Activated CD8-positive, alpha-beta T cell treated with anti-CD3 and anti-CD28 coated beads, Interleukin-2, amount 10 ng/mL, durations not matched to agents 7 days and 5 days (primary cell): Measurements from ENCODE around the gene TRUB2. TPM values are rescaled to one million over a fixed set of nuclear protein-coding genes. Genes with fewer than 3 reads are reported as not detected.

Experiments used
- ATAC-seq: fragments of 150-1000 bp; cut with Tn5 transposase; one replicate; pipeline ENCODE4 v1.10.0; 2021; ENCODE audit warnings: moderate library complexity
- CTCF ChIA-PET: fragments of 350-600 bp; sonication (Branson Sonifier 250); formaldehyde crosslinking; loops from one replicate; lab custom pipeline; 2021; ENCODE audit warnings: antibody characterized with exemption; lab: Charles Lee
- POLR2A ChIA-PET: fragments of 350-600 bp; sonication (Branson Sonifier 250); formaldehyde crosslinking; loops from one replicate; lab custom pipeline; 2021; ENCODE audit warnings: antibody characterized with exemption; lab: Charles Lee
- DNase-seq: peaks from one replicate; pipeline ENCODE4 v3.0.0-alpha.2; 2020
- H3K27ac Mint-ChIP-seq: one replicate; pipeline ENCODE4 v1.8.0; 2021; ENCODE audit warnings: mild to moderate bottlenecking, mixed read lengths
- H3K27me3 Mint-ChIP-seq: one replicate; pipeline ENCODE4 v1.8.0; 2021; ENCODE audit warnings: low read depth, mixed read lengths
- H3K36me3 Mint-ChIP-seq: one replicate; pipeline ENCODE4 v1.8.0; 2021; ENCODE audit warnings: low read depth, mixed read lengths
- H3K4me1 Mint-ChIP-seq: one replicate; pipeline ENCODE4 v1.8.0; 2021; ENCODE audit warnings: low read depth, mixed read lengths
- H3K4me3 Mint-ChIP-seq: one replicate; pipeline ENCODE4 v1.8.0; 2021; ENCODE audit warnings: mild to moderate bottlenecking, mixed read lengths
- H3K9me3 Mint-ChIP-seq: one replicate; pipeline ENCODE4 v1.8.0; 2022; ENCODE audit warnings: mixed read lengths; ENCODE audit not compliant: insufficient read depth
- total RNA-seq, 2 experiments: library from RNA; stranded (reverse); gene quantifications; one replicate each; pipeline ENCODE4 v1.2.3, GENCODE V29; 2021

TRUB2 gene
- total RNA-seq, 2 experiments from 2014 or later = 25.5 to 27.7 TPM

DNA sequence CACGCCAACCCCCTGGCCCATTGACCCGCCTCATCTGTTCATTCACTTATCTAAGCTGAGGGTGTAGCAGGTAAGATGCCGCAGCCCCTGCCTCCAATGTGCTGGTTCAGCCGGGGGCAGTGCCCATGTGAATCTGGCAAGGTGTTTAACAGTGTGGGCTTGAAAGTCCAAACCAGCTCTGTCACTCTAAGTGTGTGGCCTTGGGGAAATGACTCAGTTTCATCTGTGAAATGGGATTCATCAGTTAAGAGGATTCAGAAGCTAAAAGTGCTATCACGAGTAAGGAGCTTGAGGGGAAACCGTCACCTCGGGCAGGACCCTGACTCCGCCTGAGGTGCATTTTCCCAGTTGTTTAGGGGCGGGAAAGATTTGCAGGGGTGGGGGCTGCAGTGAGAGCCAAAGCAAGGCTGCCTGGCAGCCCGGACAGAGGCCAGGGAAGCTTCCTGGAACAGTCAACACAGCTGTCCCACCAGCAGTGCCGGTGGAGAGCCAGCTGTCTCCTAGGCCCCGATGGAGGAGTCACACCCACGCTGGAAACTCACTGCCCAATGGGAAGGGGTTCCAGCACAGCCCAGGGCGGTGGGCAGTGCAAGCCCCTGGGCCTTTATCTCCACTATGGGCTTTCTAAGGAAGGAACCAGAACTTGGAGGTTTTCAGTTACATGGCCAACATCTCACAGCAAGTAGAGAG lies 39.2 kb upstream of the TRUB2 start:
- CTCF ChIA-PET = interaction anchor here (1.0 to 4.6 kb wide), 27 partner anchors 8 to 242 kb away, joined by 3 to 67 read pairs (median 5); partner anchors contain the start of genes CERCAM, SLC27A4 and URM1
- POLR2A ChIA-PET = interaction anchor here (0.8 to 3.4 kb wide), 3 partner anchors 9 to 189 kb away, joined by 3 to 12 read pairs (median 6); partner anchors contain the start of gene URM1
- no peaks in the 10 kb centered on the region for H3K9me3 Mint-ChIP-seq
- H3K36me3 Mint-ChIP-seq = no peaks in the 10 kb centered on the region
- ATAC-seq = no peak
- no peaks in the 10 kb centered on the region for H3K27me3 Mint-ChIP-seq
- DNase-seq = no peak
- H3K27ac Mint-ChIP-seq = peak overlapping the region; percentile 60
- H3K4me1 Mint-ChIP-seq = peaks cover 28% of the 10 kb centered on the region
- H3K4me3 Mint-ChIP-seq = peak overlapping the region; percentile 66

DNA sequence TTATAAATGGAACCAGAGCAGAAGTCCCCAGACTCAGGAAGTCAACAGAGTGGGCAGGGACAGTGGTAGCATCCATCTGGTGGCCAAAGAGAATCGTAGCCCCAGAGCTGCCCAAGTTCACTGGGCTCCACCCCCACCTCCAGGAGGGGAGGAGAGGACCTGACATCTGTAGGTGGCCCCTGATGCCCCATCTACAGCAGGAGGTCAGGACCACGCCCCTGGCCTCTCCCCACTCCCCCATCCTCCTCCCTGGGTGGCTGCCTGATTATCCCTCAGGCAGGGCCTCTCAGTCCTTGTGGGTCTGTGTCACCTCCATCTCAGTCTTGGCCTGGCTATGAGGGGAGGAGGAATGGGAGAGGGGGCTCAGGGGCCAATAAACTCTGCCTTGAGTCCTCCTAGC lies 38.6 kb upstream of the TRUB2 start:
- peaks cover 4% of the 10 kb centered on the region for H3K36me3 Mint-ChIP-seq
- H3K4me1 Mint-ChIP-seq = peaks cover 28% of the 10 kb centered on the region
- ATAC-seq (no peak), DNase-seq (no peak)
- ChIA-PET POLR2A (interaction anchor here (3.4 kb wide), 1 partner anchor 11 kb away, joined by 12 read pairs; the partner anchor contains the start of gene URM1), CTCF (interaction anchor here (2.6 to 4.6 kb wide), 4 partner anchors 11 to 59 kb away, joined by 16 to 67 read pairs (median 50); partner anchors contain the start of genes CERCAM and URM1)
- no peaks in the 10 kb centered on the region for H3K27me3 Mint-ChIP-seq
- no peak overlapping the region for H3K4me3 Mint-ChIP-seq
- no peak overlapping the region for H3K27ac Mint-ChIP-seq
- no peaks in the 10 kb centered on the region for H3K9me3 Mint-ChIP-seq

DNA sequence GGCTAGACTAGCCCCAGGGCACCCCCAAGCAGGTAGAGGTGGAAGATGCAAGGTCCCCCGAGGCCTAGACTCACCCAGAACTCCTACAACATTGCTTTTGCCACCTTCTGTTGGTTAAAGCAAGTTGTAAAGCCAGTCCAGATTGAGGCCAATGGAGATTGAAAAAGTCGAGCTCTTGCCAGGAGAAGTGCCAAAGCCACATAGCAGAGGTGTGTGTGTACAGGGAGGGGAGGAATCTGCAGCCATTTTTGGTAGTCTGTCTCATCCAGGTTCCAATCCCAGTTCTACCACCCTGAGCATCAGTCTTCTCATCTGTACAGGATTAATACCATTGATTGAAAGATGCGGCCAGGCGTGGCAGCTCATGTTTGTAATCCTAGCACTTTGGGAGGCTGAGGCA lies 36.6 kb upstream of the TRUB2 start:
- ATAC-seq (no peak), DNase-seq (no peak)
- Mint-ChIP-seq H3K27ac (no peak overlapping the region), H3K4me3 (no peak overlapping the region), H3K9me3 (no peaks in the 10 kb centered on the region), H3K27me3 (no peaks in the 10 kb centered on the region), H3K4me1 (peaks cover 14% of the 10 kb centered on the region), H3K36me3 (peaks cover 11% of the 10 kb centered on the region)
- ChIA-PET CTCF (interaction anchor here (1.3 to 4.6 kb wide), 2 partner anchors 53 to 80 kb away, joined by 4 to 62 read pairs; no protein-coding TSS in a partner anchor), POLR2A (no interaction called here)

DNA sequence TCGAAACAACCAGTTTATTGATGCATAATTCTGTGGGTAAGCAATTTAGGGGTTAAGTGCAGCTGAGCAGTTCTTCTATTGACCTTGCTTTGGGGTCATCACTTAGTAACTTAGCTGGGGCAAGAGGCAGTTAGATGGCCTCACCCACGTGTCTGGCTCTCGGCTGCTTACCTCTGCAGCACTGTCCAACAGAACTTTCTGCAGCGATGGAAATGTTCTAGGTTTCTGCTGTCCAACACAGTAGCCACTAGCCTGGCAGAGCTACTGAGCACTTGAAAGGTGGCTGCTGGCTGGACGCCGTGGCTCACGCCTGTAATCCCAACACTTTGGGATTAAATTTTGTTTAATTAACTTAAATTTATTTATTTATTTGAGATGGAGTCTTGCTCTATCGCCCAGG lies 35.8 kb upstream of the TRUB2 start:
- H3K9me3 Mint-ChIP-seq = no peaks in the 10 kb centered on the region
- ChIA-PET POLR2A (no interaction called here), CTCF (interaction anchor here (1.1 to 2.2 kb wide), 3 partner anchors 10 to 81 kb away, joined by 3 to 5 read pairs (median 4); no protein-coding TSS in a partner anchor)
- H3K4me1 Mint-ChIP-seq = peaks cover 14% of the 10 kb centered on the region
- no peak for DNase-seq
- H3K4me3 Mint-ChIP-seq = no peak overlapping the region
- H3K27me3 Mint-ChIP-seq = no peaks in the 10 kb centered on the region
- no peak for ATAC-seq
- no peak overlapping the region for H3K27ac Mint-ChIP-seq
- H3K36me3 Mint-ChIP-seq = peaks cover 15% of the 10 kb centered on the region

DNA sequence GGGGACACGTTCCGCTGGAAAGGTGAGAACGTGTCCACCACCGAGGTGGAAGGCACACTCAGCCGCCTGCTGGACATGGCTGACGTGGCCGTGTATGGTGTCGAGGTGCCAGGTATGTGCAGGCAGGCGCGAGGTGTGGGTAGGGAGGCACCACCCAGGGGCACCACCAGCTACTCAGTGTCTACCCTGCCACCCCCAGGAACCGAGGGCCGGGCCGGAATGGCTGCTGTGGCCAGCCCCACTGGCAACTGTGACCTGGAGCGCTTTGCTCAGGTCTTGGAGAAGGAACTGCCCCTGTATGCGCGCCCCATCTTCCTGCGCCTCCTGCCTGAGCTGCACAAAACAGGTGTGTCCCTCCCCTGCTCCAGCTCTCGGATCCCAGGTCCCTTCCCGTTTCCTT lies 33.2 kb upstream of the TRUB2 start:
- POLR2A ChIA-PET = no interaction called here

DNA sequence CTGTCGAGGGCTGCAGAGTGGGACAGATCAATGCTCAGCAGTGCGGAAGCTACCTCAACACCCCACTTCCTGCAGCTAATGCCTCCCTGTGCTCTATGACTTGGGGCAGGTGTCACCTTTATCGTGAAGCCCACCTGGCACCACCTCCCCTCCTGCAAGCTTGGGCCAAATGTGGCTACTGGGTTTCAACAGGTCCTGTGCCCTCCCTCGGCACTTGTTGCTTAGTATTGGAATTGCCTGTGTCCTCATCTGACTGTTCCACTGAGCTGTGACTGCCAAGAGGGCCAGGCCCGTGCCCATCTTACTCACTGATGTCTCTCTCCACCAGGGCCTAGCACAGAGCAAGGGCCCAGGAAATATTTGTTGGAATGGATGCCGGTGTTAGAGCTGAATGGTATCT lies 27.5 kb upstream of the TRUB2 start:
- no peaks in the 10 kb centered on the region for H3K27me3 Mint-ChIP-seq
- no peak for ATAC-seq
- POLR2A ChIA-PET = no interaction called here
- peaks cover 16% of the 10 kb centered on the region for H3K36me3 Mint-ChIP-seq
- no peak overlapping the region for H3K27ac Mint-ChIP-seq
- no peaks in the 10 kb centered on the region for H3K4me1 Mint-ChIP-seq
- DNase-seq = no peak
- CTCF ChIA-PET = interaction anchor here (0.7 to 0.8 kb wide), 2 partner anchors 9 to 55 kb away, joined by 3 read pairs; no protein-coding TSS in a partner anchor
- H3K4me3 Mint-ChIP-seq = no peak overlapping the region
- H3K9me3 Mint-ChIP-seq = no peaks in the 10 kb centered on the region

More for the DNA sequence above, 33.2 kb upstream of the TRUB2 start:
- Mint-ChIP-seq H3K9me3 (no peaks in the 10 kb centered on the region), H3K27ac (no peak overlapping the region), H3K4me3 (no peak overlapping the region), H3K4me1 (no peaks in the 10 kb centered on the region), H3K27me3 (no peaks in the 10 kb centered on the region), H3K36me3 (peaks cover 16% of the 10 kb centered on the region)
- no peak for DNase-seq
- ATAC-seq = no peak
- CTCF ChIA-PET = no interaction called here

DNA sequence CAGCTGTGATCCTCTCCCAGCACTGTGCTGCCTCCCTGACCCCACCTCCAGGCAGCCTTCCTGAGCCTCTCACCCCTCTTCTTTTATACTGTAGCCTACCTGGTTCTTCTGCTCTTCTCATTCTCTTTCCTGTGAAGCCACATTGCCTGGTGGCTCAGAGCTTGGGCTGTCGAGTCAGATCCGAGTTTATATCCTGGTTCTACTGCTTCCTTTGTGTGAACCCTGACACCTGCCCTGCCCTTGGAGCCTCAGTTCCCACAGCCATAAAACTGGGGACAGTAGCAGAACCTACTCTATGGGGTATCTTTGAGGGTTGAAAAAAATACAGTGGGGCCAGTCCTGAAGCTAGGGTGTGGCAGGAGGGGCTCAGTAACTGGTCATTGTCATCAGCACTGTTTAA lies 26.9 kb upstream of the TRUB2 start:
- H3K27ac Mint-ChIP-seq = peak overlapping the region; percentile 1
- no peaks in the 10 kb centered on the region for H3K27me3 Mint-ChIP-seq
- H3K36me3 Mint-ChIP-seq = peaks cover 14% of the 10 kb centered on the region
- H3K4me3 Mint-ChIP-seq = no peak overlapping the region
- H3K4me1 Mint-ChIP-seq = no peaks in the 10 kb centered on the region
- no peak for ATAC-seq
- POLR2A ChIA-PET = no interaction called here
- CTCF ChIA-PET = interaction anchor here (0.7 to 0.8 kb wide), 2 partner anchors 8 to 54 kb away, joined by 3 read pairs; no protein-coding TSS in a partner anchor
- H3K9me3 Mint-ChIP-seq = no peaks in the 10 kb centered on the region
- DNase-seq = no peak

DNA sequence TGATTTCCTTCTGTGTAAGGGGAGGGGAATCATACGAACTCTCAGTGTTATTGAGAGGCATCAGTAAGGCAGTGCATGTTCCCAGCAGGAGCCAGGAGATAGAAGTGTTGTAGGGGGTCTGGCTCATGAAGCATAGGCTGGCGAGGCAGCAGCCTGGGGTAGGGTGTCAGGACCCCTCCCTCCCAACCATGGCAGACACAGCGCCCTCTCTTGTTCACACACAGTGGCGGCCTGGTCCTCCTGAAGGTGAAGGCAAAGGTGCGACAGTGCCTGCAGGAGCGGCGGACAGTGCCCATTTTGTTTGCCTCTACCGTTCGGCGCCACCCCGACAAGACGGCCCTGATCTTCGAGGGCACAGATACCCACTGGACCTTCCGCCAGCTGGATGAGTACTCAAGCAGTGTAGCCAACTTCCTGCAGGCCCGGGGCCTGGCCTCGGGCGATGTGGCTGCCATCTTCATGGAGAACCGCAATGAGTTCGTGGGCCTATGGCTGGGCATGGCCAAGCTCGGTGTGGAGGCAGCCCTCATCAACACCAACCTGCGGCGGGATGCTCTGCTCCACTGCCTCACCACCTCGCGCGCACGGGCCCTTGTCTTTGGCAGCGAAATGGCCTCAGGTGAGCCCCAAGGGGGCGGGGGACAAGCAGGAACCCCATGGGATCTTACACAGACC lies 22.8 kb upstream of the TRUB2 start:
- CTCF ChIA-PET = interaction anchor here (1.3 kb wide), 2 partner anchors 17 to 50 kb away, joined by 3 to 5 read pairs; no protein-coding TSS in a partner anchor

DNA sequence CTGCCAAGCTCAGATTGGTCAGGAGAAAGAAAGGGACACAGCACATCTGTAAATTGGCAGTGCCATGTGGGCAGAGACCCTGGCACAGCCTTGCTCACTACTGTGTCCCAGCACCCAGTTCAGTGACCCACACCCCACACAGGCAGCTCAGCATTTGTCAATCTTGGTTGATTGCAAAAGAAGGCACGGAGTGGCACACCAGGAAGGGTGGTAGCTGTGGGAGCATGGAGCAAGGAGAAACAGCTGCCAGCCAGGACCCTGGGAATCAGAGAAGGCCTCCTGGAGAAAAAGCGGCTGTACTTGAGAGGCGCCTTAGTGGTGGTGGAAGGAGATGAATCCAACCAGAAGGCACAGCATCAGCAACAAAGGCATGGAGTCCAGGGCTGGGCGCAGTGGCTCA lies 21.6 kb upstream of the TRUB2 start:
- CTCF ChIA-PET = no interaction called here
- H3K9me3 Mint-ChIP-seq = no peaks in the 10 kb centered on the region
- H3K36me3 Mint-ChIP-seq = peaks cover 7% of the 10 kb centered on the region
- H3K4me3 Mint-ChIP-seq = no peak overlapping the region
- POLR2A ChIA-PET = no interaction called here
- H3K27ac Mint-ChIP-seq = no peak overlapping the region
- no peak for DNase-seq
- no peak for ATAC-seq
- no peaks in the 10 kb centered on the region for H3K27me3 Mint-ChIP-seq
- H3K4me1 Mint-ChIP-seq = peaks cover 11% of the 10 kb centered on the region

More for the DNA sequence above, 22.8 kb upstream of the TRUB2 start:
- peaks cover 6% of the 10 kb centered on the region for H3K4me1 Mint-ChIP-seq
- DNase-seq = no peak
- H3K9me3 Mint-ChIP-seq = no peaks in the 10 kb centered on the region
- no peaks in the 10 kb centered on the region for H3K27me3 Mint-ChIP-seq
- no peak overlapping the region for H3K27ac Mint-ChIP-seq
- POLR2A ChIA-PET = no interaction called here
- no peak for ATAC-seq
- no peak overlapping the region for H3K4me3 Mint-ChIP-seq
- H3K36me3 Mint-ChIP-seq = peaks cover 9% of the 10 kb centered on the region

DNA sequence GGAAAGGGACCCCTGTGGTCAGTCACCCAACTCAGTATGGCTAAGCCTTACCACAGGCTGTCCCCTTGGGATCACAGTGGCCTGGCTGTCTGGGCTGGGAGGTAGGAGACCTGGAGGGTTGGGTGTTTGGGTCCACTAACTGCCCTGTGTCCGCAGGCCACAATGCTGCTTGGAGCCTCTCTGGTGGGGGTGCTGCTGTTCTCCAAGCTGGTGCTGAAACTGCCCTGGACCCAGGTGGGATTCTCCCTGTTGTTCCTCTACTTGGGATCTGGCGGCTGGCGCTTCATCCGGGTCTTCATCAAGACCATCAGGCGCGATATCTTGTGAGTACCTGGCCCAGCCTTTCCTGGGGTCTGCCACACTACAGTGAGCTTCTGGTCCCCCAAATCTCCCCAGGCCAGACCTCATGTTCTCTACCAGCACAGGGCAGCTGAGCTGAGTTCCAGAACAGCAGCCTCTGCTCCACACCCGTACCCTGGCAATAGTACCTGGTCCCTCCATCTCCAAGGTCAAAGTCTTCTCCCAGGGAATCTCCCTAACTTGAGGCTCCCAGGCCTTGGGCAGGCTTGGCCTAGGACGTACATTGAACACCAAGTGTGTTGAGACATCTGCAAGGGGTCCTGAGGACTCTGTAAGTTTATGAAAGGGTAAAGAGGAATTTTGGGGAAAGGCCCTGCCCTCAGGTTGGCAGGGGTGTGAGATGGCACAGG lies 20.9 kb upstream of the TRUB2 start:
- Mint-ChIP-seq H3K27me3 (no peaks in the 10 kb centered on the region), H3K4me1 (peaks cover 11% of the 10 kb centered on the region), H3K9me3 (no peaks in the 10 kb centered on the region), H3K4me3 (no peak overlapping the region), H3K27ac (no peak overlapping the region), H3K36me3 (peaks cover 7% of the 10 kb centered on the region)
- POLR2A ChIA-PET = no interaction called here
- CTCF ChIA-PET = no interaction called here
- DNase-seq (no peak), ATAC-seq (no peak)

DNA sequence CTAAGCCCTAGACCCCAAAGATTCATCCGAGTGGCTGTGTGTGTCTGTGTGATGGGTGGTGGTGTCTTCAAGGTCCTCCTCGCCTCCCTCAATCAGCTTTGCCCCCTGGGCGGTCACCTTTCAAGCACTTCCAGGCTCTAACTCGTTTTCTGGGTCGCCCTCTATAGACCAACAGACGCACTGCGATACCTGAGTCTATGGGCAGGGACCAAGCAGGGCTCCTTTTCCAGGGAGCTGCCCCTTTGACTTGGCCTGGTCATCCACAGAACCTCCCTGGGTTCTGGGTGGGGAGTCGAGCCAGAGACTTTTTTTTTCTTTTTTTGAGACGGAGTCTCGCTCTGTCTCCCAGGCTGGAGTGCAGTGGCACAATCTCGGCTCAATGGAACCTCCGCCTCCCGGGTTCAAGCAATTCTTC lies 19.2 kb upstream of the TRUB2 start:
- peaks cover 11% of the 10 kb centered on the region for H3K4me1 Mint-ChIP-seq
- H3K9me3 Mint-ChIP-seq = no peaks in the 10 kb centered on the region

More for the DNA sequence above, 19.2 kb upstream of the TRUB2 start:
- peak overlapping the region; percentile 92 for H3K27ac Mint-ChIP-seq
- ATAC-seq = peak; percentile 70
- POLR2A ChIA-PET = interaction anchor here (0.6 to 1.1 kb wide), 5 partner anchors 19 to 67 kb away, joined by 3 to 4 read pairs (median 4); partner anchors contain the start of genes GOLGA2, SWI5, TRUB2 and URM1
- H3K4me3 Mint-ChIP-seq = peak overlapping the region; percentile 95
- CTCF ChIA-PET = interaction anchor here (0.6 to 2.1 kb wide), 28 partner anchors 8 to 185 kb away, joined by 3 to 17 read pairs (median 4); partner anchors contain the start of genes CIZ1, GOLGA2, SWI5 and URM1
- no peaks in the 10 kb centered on the region for H3K27me3 Mint-ChIP-seq
- peaks cover 5% of the 10 kb centered on the region for H3K36me3 Mint-ChIP-seq
- peak; percentile 87 for DNase-seq
